Large intestine (tissue), 1 donor: ENCODE measurements around the gene AKAP12. TPM values are rescaled to one million over a fixed set of nuclear protein-coding genes. Genes with fewer than 3 reads are reported as not detected.

Experiments used
- polyA plus RNA-seq: library from polyadenylated mRNA; unstranded; fragments of 120-200 nt; gene quantifications from one replicate; pipeline ENCODE4 v1.2.1, GENCODE V29; 2013

Gene AKAP12
- polyA plus RNA-seq, 1 donor = 62.7 TPM

Other genes starting within 250 kb of the AKAP12 start
- 16.0 TPM for gene ZBTB2, start 151.6 kb downstream of the AKAP12 start, polyA plus RNA-seq
- gene RMND1, start 212.2 kb downstream of the AKAP12 start, polyA plus RNA-seq = 41.2 TPM